Endothelial cell of umbilical vein (primary cell): ENCODE measurements around the gene TEKT5. TPM values are rescaled to one million over a fixed set of nuclear protein-coding genes. Genes with fewer than 3 reads are reported as not detected.
"Not testable (repeated sequence)": the region's sequence is repeated elsewhere in the genome, so short reads cannot be mapped to it uniquely, and the experiment has no call there.

ENCODE experiments used
- BruUV-seq: library from RNA; stranded (reverse); fragments of 400-500 nt; replicated peaks from 2 replicates; lab custom pipeline; 2021; lab: Mats Ljungman, UMichigan
- CTCF ChIA-PET: fragments of 300-600, 350-600 bp; sonication (Branson Sonifier 250); formaldehyde crosslinking; loops from one replicate; lab custom pipeline; 2021; ENCODE audit warnings: antibody characterized with exemption, inconsistent platforms; lab: Charles Lee
- POLR2A ChIA-PET: fragments of 300-600, 350-600 bp; sonication (Branson Sonifier 250); formaldehyde crosslinking; loops from one replicate; lab custom pipeline; 2021; ENCODE audit warnings: antibody characterized with exemption, inconsistent platforms; lab: Charles Lee
- DNase-seq: peaks from one replicate; pipeline ENCODE4 v3.0.0-alpha.2; 2011; ENCODE audit warnings: low read depth, low spot score
- FAIRE-seq: peaks from 2 replicates; lab custom pipeline; 2011; peaks lifted over from hg19 to GRCh38; lab: Jason Lieb, UNC
- H2AFZ ChIP-seq: 2 replicates; pipeline ENCODE4 v1.6.0; 2012; ENCODE audit warnings: low read depth, low read length, control low read depth, inconsistent platforms
- H3K27ac ChIP-seq: 2 replicates; pipeline ENCODE4 v1.5.1; 2011; ENCODE audit warnings: low read depth, mild to moderate bottlenecking, control low read depth, low read length, moderate library complexity; ENCODE audit not compliant: insufficient read depth
- H3K27me3 ChIP-seq, 2 experiments: 2 replicates each; pipeline versions ENCODE4 v1.6.0 to v1.6.1; 2011; ENCODE audit warnings: low read length in 2 of 2, mixed read lengths in 1 of 2; ENCODE audit not compliant: control insufficient read depth in 2 of 2, insufficient read depth in 2 of 2
- H3K36me3 ChIP-seq, 2 experiments: 2 replicates in 1 of 2; 3 replicates in 1 of 2; pipeline ENCODE4 v1.5.1; 2011; ENCODE audit warnings: low read length in 2 of 2, mild to moderate bottlenecking in 1 of 2, moderate library complexity in 1 of 2; ENCODE audit not compliant: control insufficient read depth in 2 of 2, insufficient read depth in 2 of 2; ENCODE audit errors: extremely low read depth in 1 of 2
- H3K4me1 ChIP-seq: 3 replicates; pipeline ENCODE4 v1.5.1; 2011; ENCODE audit warnings: mild to moderate bottlenecking, low read length; ENCODE audit not compliant: control insufficient read depth, insufficient read depth; ENCODE audit errors: extremely low read depth
- H3K4me2 ChIP-seq: 2 replicates; pipeline ENCODE4 v1.6.1; 2011; ENCODE audit warnings: low read length, control low read depth, mixed read lengths; ENCODE audit not compliant: insufficient read depth
- H3K4me3 ChIP-seq, 3 experiments: fragments of 200-600 bp in 1 of 3; sonication (generic), shearing (Covaris generic) in 1 of 3; replicated peaks in 1 of 3; 2 replicates each; pipeline ENCODE4 v1.5.1; 2011 to 2016; ENCODE audit warnings: control low read depth in 3 of 3, low read length in 3 of 3, mild to moderate bottlenecking in 2 of 3, inconsistent platforms in 1 of 3, low read depth in 1 of 3, moderate library complexity in 1 of 3; ENCODE audit not compliant: insufficient read depth in 1 of 3
- H3K79me2 ChIP-seq: 2 replicates; pipeline ENCODE4 v1.6.0; 2012; ENCODE audit warnings: low read length, inconsistent platforms; ENCODE audit not compliant: control insufficient read depth, insufficient read depth
- H3K9ac ChIP-seq: replicated peaks from 2 replicates; pipeline ENCODE3; 2011; ENCODE audit warnings: low read length, control low read depth; ENCODE audit not compliant: insufficient read depth; ENCODE audit errors: extremely low read depth
- H3K9me1 ChIP-seq: replicated peaks from 3 replicates; pipeline ENCODE4 v1.6.0; 2011; ENCODE audit warnings: mild to moderate bottlenecking, low read length; ENCODE audit not compliant: control insufficient read depth, insufficient read depth; ENCODE audit errors: extremely low read depth
- H3K9me3 ChIP-seq: replicated peaks from 2 replicates; pipeline ENCODE4 v1.5.1; 2012; ENCODE audit warnings: low read length, inconsistent platforms; ENCODE audit not compliant: control insufficient read depth, insufficient read depth
- H4K20me1 ChIP-seq: replicated peaks from 2 replicates; pipeline ENCODE3; 2011; ENCODE audit warnings: mild to moderate bottlenecking, low read length; ENCODE audit not compliant: control insufficient read depth, insufficient read depth; ENCODE audit errors: extremely low read depth
- CTCF ChIP-seq, 2 donors: IDR thresholded peaks; 1 replicate in 1 of 2; 2 replicates in 1 of 2; pipeline ENCODE4 v1.5.1; 2011; ENCODE audit warnings: low read length in 2 of 2, mild to moderate bottlenecking in 2 of 2, moderate library complexity in 2 of 2, control low read depth in 1 of 2, inconsistent platforms in 1 of 2, low read depth in 1 of 2; ENCODE audit not compliant: insufficient read depth in 1 of 2; ENCODE audit errors: extremely low read depth in 1 of 2
- EZH2 ChIP-seq: IDR thresholded peaks from 2 replicates; pipeline ENCODE4 v1.6.1; 2012; ENCODE audit warnings: borderline replicate concordance, low read depth, mild to moderate bottlenecking, moderate library complexity, low read length, inconsistent platforms; ENCODE audit not compliant: severe bottlenecking
- FOS ChIP-seq: IDR thresholded peaks from 2 replicates; pipeline ENCODE4 v1.6.1; 2011; ENCODE audit warnings: mild to moderate bottlenecking, low read length, moderate library complexity, borderline replicate concordance; ENCODE audit not compliant: insufficient read depth
- GATA2 ChIP-seq: IDR thresholded peaks from 2 replicates; pipeline ENCODE4 v1.7.0; 2011; ENCODE audit warnings: low read depth, mild to moderate bottlenecking, moderate library complexity, mixed read lengths, low read length; ENCODE audit not compliant: insufficient read length, insufficient read depth
- MAX ChIP-seq: IDR thresholded peaks from 2 replicates; pipeline ENCODE4 v1.6.1; 2011; ENCODE audit not compliant: insufficient read depth, insufficient read length
- POLR2A ChIP-seq: IDR thresholded peaks from 2 replicates; pipeline ENCODE4 v1.6.1; 2012; ENCODE audit warnings: low read depth, mild to moderate bottlenecking, control low read depth, low read length
- POLR2AphosphoS5 ChIP-seq: IDR thresholded peaks from 2 replicates; pipeline ENCODE4 v1.6.1; 2012; ENCODE audit warnings: low read depth, mild to moderate bottlenecking, control low read depth, low read length, moderate library complexity; ENCODE audit not compliant: insufficient read depth
- dilution Hi-C: fragments of 300-500 bp; cut with MboI; formaldehyde crosslinking; loops from one replicate; pipeline ENCODE4 v1.15.0; 2019; ENCODE audit warnings: low sequenced_read_pairs; ENCODE audit not compliant: extremely low pct_ligation_motif_present
- intact Hi-C: fragments of 100-400 bp; cut with micrococcal nuclease; formaldehyde crosslinking; loops from one replicate; pipeline ENCODE4 v1.10.0; 2022
- polyA plus RNA-seq, 4 experiments: library from polyadenylated mRNA; depleted of rRNA in 3 of 4; stranded (reverse) in 3 of 4; unstranded in 1 of 4; fragments of >200 nt; gene quantifications; 2 replicates each; pipeline versions ENCODE4 v1.2.1 to v1.2.3, GENCODE V29; 2011 to 2012; ENCODE audit warnings: missing spikeins in 1 of 4
- total RNA-seq: library from RNA; stranded (reverse); gene quantifications from 2 replicates; pipeline ENCODE4 v1.2.3, GENCODE V29; 2021

Gene TEKT5
- total and polyA plus RNA-seq, 2 donors (not counting 3 experiments of a cell fraction or from before 2014, with no cell fraction given): not detected

- no peak for FAIRE-seq
- no peak overlapping the region for H3K9ac ChIP-seq
- intact Hi-C loops (no loop called here), dilution Hi-C loops (no loop called here)
- H2AFZ ChIP-seq: no peak overlapping the region
- H3K4me1 ChIP-seq: no peaks in the 10 kb centered on the region
- ChIA-PET CTCF (interaction anchor here (1.4 kb wide), 1 partner anchor 9 kb away, joined by 4 read pairs; no protein-coding TSS in a partner anchor), POLR2A (no interaction called here)
- H4K20me1 ChIP-seq: no peaks in the 10 kb centered on the region
- TF ChIP-seq GATA2 (no peak), MAX (no peak), CTCF (IDR thresholded peaks at IDR 0.05; ENCODE audit: extremely low read depth in 1 of 2, insufficient read depth in 1 of 2, low read depth in 1 of 2, low read length in 2 of 2) (no peak), EZH2 (no peak), POLR2A (no peak), FOS (no peak), POLR2AphosphoS5 (no peak)
- no peaks in the 10 kb centered on the region for H3K9me1 ChIP-seq
- no peaks in the 10 kb centered on the region for H3K9me3 ChIP-seq
- no peak overlapping the region for H3K27ac ChIP-seq
- H3K79me2 ChIP-seq: no peaks in the 10 kb centered on the region
- H3K4me3 ChIP-seq: no peak overlapping the region
- no peaks in the 10 kb centered on the region for H3K27me3 ChIP-seq
- no peaks in the 10 kb centered on the region for H3K36me3 ChIP-seq
- no peak for DNase-seq
- no peak overlapping the region for H3K4me2 ChIP-seq
- no TSS peak for BruUV-seq
Observed at GRCh38 chr16:10679921-10680320, 14.8 kb downstream of the TEKT5 start.

- H3K4me2 ChIP-seq, H2AFZ ChIP-seq, H3K9ac ChIP-seq, H3K9me1 ChIP-seq, H3K4me3 ChIP-seq, H3K9me3 ChIP-seq, H3K27me3 ChIP-seq, DNase-seq, H3K79me2 ChIP-seq, dilution Hi-C loops, FAIRE-seq, intact Hi-C loops, H3K4me1 ChIP-seq, H4K20me1 ChIP-seq, BruUV-seq, H3K27ac ChIP-seq, H3K36me3 ChIP-seq: not testable (repeated sequence)
- CTCF ChIA-PET: interaction anchor here (1.4 kb wide), 1 partner anchor 10 kb away, joined by 4 read pairs; no protein-coding TSS in a partner anchor
- POLR2A ChIA-PET: interaction anchor here (0.7 kb wide), 1 partner anchor 35 kb away, joined by 6 read pairs; no protein-coding TSS in a partner anchor
Observed at GRCh38 chr16:10679441-10679840, 15.3 kb downstream of the TEKT5 start.
